DMS53 treated with DMSO at 0.1 percent for 48 hours (cell line): ENCODE data around the gene TXNDC17.
A peak's percentile ranks its signal among the peaks of the same experiment; 100 is the strongest.
"Not testable (repeated sequence)": the region's sequence is repeated elsewhere in the genome, so short reads cannot be mapped to it uniquely, and the experiment has no call there.

ENCODE experiments used
- DNase-seq: peaks from one replicate; lab custom pipeline; 2025; ENCODE audit not compliant: unreplicated experiment; lab: John Stamatoyannopoulos, UW

The TXNDC17 gene

DNA sequence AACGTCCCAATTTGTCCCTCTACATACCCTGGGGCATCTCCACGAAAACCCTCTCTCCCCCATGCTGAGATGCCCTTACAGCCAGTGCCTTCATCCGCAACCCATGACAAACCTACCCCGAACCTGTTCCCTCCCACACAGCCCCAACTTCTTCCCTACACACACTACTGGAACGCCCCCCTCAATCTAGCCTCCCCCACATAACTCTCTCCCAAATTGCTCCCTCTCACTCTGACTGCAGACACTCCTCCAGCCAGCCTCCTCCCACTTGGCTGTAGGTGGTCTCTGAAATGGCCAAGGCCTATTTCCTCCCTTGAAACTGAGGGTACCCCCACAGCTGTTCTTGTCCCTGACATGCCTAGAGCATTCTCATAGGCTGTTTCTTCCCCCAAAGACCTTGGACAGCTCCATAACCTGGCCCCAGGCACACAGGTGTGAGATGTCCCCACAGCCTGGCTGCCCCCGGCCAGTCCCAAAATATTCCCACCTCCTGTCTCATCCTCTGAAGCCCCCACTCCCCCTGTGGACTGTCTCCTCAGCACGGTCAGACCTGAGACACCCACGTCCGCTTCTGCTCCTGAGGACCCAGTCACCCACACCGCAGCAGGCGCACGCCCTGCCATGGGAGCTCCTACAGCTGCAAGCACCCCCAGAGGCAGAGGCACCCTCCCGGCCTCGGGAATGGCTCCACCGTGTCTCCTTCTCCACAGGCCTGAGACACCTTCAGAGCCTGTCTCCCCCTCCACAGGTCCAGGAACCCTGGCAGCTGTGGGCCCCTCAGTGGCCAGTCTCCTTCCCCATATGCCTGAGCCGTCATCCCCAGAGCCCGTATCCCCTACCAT is 4.0 kb upstream of the TXNDC17 start:
- DNase-seq = no peak

DNA sequence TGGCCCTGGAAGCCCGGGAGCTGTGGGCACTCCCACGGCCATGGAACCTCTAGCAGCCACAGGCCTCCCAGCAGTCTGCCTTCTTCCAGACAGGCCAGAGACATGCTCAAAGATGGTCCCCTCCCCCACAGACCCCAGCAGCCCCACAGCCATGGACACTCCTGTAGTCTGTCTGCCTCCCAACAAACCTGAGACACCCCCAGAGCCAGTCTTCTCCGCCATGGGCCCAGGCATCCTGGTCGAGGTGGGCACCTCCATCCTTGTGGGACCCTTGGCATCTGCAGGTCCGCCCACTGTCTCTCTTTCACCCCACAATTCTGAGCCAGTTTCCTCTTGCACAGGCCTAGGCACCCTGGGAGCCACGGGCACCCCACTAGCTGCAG is 3.4 kb upstream of the TXNDC17 start:
- no peak for DNase-seq

DNA sequence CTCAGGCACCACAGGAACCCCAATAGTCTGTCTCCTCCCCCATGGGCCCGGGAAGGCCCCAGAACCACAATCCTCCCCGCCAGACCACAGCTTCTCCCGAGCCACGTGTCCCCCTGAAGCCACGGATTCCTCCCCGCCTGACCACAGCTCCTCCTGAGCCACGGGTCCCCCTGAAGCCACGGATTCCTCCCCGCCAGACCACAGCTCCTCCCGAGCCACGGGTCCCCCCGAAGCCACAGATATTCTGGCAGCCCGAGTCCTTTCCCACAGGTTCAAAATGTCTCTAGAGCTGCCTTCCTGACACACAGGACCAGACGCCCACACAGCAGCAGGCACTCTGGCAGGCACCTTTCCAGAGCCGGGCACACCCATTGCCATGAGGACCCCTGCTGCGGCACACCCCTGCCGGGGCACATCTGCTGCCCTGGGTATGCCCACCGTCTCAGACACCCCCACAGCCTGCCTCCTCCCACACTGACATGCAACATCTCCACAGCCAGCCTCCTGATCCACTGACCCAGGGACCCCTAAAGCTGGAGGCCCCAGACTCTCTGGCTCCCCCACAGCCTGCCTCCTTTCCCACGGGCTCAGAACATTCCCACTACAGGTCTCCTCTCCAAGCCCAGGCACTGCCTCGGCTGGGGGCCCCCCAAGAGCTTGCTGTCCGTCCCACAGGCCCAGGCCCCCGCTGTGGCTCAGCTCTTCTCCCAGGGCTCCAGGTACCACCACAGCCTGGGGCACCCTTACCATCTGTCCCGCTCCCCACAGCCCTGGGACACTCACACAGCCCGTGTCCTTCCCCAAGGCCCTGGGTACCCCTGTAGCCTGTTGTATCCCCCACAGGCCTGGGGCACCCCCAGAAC is 2.6 kb upstream of the TXNDC17 start:
- DNase-seq = no peak

DNA sequence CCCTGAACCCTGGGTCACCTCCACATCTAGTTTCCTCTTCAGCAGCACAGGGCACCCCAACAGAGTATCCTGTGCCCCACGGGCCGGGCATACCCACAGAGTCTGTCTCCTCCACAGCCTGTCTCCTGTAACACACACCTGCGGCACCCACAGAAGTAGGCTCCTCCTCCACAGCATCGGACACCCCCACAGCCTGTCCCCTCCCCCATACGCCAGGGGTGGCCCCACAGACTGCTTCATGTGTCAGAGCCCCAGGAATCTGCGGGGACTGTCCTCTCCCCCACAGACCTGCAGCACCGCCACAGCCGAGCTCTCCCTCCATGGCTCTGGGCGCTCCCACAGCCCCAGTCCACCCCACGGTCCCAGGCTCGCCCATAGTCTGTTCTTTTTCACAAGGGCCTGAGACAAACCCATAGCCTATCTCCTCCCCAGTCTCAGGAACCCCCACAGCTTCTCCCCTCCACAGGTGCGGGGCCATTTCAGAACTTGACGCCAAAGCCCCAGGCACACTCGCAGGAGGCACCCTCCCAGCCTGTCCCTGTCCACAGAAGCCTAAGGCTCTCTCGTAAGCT is 1.8 kb upstream of the TXNDC17 start:
- no peak for DNase-seq

DNA sequence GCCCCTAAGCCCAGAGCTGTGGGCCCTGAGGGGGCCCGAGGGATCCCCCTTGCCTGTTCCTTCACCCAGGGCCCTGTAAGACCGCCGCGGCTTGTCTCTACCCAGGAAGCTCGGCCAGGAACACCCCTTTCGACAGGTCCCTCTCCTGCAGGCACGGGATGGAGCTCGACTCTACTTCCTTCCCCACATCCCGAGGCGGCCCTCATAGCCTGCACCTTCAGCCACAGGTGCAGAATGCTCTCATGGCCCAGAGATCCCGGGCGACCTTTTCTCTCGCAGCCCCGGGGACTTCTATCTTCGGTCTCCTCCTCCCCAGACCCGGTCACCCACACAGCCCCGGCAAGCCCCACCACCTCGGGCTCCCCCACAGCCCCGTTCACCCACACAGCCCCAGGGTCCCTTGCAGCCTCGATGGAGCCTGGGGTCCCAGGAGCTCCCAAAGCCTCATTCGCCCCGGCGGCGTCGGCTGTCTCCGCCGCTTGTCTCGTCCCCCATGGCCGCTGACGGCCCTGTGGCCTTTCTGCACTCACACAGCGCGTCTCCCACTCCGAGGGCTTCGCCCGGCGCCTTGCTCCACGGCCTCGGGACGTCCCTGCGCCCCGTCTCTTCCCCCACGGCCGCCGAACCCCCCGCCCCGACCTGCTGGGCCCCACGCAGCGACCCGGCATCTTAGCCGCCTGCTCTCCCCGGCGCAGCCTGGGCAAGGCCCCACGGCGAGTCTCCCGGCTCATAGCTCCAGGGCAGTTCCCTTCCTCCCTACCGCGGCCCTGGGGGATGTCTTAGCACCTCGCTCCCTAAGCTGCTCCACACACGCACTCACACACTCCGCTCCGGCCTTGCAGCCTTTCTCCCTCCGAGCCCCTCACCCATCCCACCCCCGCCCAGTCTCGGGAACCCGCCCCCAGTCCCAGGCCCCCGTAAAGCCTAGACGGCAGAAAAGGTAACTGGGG is 999 bp upstream of the TXNDC17 start:
- DNase-seq = peak; percentile 27

DNA sequence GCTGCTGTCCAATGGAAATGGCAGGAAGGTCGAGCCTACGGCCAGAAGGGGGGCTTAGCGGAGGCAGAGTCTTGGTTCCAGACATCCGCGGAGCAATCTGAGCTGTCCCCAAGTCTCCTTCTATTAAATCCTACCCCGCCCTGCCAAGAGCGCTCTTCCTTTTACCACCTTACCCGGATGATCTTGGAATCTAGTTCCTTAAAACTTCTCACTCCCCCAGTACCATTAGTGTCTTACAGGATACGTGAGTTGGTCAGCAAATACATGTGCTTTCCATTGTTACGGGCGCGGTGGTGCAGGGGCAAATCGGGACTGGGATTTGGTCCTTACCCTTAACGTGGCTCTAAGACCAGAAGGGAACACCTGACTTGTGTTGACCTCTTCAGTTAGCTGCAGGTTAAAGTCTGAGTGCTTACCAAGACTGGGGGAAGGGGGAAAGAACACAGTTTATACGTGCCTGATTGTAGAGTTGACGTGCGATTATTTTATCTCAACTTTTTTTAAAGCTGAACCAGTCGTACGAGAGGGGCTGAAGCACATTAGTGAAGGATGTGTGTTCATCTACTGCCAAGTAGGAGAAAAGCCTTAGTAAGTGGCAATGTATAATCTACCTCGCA is 495 bp downstream of the TXNDC17 start:
- peak; percentile 41 for DNase-seq

DNA sequence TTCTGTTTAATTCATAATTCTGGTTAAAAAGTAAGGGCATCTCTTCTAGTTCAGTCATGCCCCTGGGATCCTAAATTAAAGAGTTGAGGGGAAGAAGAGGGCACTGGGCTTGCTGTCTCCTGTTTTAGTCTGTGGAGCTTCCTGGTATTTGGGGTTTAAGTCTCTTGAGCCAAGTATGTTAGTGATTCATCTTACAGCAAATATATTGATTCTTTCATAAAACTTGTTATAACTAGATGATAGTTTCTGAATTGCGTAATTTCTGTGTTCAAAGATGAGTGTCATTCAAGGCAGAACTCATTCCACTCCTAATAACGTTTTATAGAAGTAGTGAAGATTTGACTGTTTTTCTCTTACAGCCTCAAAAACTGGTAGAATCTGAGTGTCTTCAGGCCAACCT is 1.7 kb downstream of the TXNDC17 start:
- DNase-seq = no peak

DNA sequence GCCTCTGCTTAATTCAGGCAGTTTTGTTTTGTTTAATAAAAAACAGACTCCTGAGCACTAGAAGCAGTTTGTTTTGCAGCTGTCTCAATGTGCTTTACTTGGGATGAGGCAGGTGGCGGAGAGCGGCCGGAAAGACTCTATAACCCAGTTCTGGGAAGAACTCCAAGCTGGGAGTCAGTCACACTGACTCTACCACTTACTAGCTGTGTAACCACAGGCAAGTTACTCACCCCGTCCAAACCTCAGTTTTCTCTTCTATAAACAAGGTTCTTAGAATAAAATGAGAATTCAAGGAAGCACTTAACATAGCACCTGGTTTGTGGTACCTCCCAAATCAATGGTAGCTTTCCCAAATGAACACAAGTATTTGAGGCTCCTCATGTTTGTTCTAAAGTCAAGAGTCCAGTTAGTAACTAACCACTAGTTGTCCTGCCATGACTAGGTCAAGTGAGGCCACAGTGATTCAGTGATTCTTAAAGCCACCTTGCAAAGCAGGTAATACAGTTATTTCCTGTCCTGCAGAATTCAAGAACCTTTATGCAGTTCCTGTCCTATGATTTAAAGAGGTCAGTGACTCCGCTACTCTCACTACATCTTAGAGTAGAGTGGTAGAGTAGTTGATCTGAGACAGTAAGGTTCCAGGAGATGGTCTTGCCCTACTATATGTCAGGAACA is 2.7 kb downstream of the TXNDC17 start:
- no peak for DNase-seq

DNA sequence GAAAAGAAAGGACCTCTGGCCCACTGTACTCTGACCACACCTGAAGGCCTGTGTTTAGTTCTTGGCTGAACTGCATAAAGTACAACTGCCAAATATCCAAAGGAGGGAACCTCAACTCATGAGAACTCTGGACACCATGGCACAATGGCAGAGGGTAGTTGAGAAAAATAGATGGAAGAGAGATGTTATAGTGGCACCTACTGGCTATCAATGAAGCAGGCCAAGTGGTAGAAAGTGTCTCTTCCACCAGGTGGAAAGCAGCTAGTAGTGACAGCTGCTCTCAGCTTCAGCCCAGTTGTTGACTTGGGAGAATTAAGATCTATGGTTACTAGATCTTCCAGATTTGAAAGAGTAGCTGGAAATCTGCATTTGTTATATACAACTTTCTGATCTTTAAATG is 7.3 kb downstream of the TXNDC17 start:
- DNase-seq = no peak

DNA sequence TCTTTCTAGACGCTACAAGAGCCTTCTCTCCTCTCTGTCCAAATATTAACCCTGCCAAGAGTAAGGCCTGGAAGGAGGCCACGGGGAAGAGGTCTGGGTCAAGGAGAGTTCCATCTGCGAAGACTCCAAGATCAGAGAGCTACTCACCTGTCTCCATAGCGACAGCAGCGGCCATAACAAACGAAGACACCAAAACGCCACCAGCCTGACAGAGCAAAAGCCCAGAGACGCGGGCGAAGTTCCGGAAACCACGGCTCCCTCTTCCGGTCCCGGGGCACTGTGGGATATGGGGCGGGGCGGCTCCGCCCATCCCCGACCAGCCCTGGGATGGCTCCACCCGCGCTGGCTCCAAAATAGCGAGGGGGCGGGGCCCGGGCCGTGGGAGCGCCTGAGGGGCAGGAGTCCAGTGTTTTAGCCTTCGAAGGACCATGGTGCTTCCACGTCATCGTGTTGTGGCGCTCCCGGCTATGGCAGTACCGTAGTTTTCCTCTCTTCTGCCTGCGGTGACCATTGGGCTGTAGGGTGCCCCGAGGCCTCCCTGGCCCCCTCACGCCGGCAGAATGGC is 10.6 kb downstream of the TXNDC17 start, which contains the start of the genes C17orf100 and MED31:
Gene C17orf100 (plus strand): TSS at position 409 of the 565 bp plus-strand sequence. CDS start 152 bp downstream, at position 561.
Gene MED31 (minus strand): TSS at position 252 of the 565 bp plus-strand sequence. CDS start 77 bp downstream, at position 175.
- DNase-seq = peak; percentile 91

DNA sequence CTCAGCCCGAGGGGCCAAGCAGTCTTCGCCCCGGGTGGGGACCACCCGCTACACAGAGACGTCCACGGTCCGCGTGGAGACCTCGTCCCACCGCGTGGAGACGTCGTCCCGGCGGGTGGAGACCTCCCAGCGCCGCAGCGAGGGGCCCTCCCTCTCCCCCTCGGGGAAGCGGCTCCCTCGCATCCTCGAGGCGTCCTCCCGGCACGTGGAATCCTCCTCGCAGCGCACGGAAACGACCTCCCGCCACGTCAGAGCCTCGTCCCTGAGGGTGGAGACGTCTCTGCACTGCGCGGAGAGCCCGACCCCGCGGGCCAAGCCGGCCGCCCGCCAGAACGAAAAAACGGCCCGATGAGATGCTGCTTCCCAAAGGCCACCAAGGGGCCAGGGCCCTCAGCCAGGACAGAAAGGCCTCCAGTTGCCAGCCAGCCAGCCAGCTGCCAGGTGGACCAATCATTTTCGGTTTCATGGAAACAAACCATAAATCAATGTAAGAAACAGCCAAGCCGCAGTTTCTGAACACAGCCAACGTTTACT is 11.1 kb downstream of the TXNDC17 start:
- DNase-seq = no peak

DNA sequence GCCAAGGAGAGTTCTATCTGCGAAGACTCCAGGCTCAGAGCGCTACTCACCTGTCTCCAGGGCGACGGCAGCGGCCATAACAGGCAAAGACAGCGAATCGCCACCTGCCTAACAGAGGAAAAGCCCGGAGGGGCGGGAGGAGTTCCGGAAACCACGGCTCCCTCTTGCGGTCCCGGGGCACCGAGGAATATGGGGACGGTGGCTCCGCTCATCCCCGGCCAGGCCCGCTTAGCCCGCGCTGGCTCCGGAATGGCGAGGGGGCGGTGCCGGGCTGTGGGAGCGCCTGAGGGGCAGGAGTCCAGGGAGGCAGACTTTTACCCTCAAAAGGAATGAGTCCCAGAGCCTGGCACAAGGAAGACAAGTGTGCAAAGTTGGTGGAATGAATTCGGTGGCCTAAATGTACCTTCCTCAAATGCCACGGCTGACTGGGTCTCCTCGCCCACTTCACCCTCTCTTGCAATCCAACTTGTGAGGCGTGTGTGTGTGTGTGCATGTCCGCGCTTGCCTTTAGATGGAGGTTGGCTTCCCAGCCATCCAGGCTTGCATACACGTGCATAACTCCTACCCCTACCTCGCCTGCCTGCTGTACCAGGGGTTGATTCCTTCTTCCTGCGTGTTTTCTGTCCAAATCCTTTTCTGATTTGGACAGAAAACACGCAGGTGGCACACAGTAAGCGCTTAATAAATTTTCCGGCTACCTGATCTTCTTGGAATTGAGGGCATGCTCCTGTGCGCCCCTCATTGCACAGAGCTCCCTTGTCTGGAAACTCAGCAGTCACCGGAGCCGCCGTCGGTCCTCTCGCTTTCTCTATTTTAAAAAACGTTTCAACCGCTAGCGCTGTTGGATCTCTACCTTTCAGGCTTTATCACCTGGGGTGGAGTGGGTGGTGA is 14.2 kb downstream of the TXNDC17 start:
- peak; percentile 88 for DNase-seq

DNA sequence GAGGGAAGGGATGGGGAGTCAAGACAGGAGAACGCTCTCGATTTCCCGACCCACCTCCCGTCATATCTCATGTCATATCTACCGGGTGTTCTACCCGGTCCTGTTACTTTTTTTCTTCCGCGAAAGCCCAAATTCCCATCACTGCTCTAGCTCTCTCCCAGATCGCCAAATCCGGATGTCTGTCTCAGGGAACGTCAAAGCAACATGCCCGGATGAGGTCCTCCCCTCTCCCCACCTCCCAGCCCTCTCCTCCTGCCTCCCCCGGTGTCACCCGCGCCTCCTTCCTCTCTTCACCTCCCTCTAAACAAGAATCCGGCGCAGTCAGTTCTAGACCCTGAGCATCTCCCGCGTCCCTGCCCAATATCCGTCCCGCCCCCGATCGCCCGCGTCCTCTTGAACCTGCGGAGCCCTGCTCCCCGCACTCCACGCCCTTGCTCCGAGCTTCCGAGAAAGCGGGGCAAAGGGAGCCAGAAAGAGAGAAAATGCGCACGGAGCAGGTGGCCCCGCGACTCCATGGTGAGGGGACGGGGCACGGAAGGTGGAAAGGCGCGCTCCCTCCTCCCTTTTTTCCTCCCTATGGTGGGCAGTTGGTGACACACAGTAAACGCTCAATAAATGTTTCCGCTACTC is 15.0 kb downstream of the TXNDC17 start:
- DNase-seq = not testable (repeated sequence)

DNA sequence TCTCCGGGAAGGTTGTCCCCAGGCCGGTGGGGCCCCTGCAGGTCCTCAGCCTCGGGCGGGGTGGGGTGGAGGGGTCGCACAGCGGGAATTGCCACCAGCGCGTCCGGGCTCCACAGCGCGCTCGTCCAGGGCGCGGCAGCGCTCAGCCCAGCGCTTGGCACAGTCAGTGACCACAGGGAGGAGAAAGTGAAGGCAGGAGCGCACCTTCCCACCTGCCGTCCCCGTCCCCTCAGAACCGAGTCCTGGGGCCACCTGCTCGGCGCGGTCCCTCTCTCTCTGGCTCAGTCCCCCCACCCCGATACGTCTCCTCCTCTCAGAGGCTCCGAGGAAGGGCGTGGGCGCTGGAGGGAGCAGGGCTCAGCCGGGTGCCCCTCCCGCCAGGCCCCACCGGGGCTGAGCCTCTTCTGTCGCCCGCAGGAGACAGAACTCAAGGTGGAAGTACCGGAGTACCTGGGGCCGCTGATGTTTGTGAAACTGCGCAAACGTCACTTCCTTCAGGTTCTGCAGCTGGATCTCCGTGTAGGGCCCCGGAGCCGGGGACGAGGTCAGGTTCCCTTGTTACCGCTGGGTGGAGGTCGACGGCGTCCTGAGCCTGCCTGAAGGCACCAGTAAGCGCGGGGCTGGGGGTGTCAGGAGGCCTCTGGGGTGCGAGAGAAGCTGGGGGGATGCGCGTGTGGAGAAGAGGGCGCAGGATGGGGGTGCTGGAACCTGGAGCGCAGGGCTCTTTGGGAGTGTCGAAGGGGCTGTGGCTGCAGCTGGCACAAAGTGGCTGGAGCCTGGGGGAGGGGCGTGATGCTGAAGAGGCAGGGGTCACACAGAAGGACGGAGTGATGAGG is 16.2 kb downstream of the TXNDC17 start:
- peak; percentile 30 for DNase-seq

DNA sequence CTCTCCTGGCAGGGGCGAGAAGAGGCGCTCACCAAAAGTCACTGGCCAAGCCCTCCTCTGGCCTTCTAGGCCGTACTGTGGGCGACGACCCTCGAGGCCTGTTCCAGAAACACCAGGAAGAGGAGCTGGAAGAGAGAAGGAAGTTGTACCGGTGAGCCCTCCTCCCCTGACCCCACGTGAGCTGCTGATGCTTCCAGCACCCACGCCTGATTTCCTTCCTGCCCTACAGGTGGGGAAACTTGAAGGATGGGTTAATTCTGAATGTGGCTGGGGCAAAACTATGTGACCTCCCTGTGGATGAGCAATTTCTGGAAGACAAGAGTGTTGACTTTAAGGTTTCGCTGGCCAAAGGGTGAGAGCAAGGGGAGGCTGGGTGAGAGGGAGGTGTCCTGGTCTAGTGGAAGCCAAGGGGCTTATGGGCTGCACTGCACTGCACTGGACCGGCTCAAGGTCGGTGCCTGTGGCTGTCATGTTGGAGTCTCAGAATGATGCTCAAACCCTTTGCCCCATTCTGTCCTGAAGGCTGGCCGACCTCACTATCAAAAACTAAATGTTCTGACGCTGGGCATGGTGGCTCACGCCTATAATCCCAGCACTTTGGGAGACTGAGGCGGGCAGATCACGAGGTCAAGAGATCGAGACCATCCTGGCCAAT is 16.9 kb downstream of the TXNDC17 start:
- no peak for DNase-seq

DNA sequence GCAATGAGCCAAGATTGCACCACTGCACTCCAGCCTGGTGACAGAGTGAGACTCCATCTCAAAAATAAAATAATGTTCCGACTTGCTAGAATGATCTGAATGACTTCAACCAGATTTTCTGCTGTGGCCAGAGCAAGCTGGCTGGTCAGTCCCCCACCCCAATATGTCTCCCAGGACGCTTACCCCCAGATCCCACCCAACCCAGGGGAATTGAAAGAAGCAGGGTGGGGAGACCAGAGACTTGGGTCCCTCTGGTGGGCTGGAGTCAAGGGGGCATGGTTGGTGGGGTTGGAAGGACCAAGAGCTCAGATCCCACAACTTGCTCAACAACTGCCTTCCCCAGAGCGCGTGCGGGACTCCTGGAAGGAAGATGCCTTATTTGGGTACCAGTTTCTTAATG is 17.6 kb downstream of the TXNDC17 start:
- DNase-seq = not testable (repeated sequence)
